Lower leg skin (tissue), 3 donors: ENCODE measurements around the gene COG5.

ENCODE experiments used
- POLR2A ChIP-seq, 2 donors: fragments of 450-650 bp; IDR thresholded peaks; one replicate each; pipeline ENCODE4 v1.6.1; 2016 to 2017; ENCODE audit warnings: antibody characterized with exemption in 2 of 2, mild to moderate bottlenecking in 1 of 2, moderate library complexity in 1 of 2
- TF ChIP-seq, protein P1 (sequence below), 3 donors: fragments of 450-650 bp; IDR thresholded peaks; one replicate each; pipeline ENCODE4 v1.5.1; 2016; ENCODE audit warnings: antibody characterized with exemption in 3 of 3, mild to moderate bottlenecking in 3 of 3, moderate library complexity in 2 of 3

DNA sequence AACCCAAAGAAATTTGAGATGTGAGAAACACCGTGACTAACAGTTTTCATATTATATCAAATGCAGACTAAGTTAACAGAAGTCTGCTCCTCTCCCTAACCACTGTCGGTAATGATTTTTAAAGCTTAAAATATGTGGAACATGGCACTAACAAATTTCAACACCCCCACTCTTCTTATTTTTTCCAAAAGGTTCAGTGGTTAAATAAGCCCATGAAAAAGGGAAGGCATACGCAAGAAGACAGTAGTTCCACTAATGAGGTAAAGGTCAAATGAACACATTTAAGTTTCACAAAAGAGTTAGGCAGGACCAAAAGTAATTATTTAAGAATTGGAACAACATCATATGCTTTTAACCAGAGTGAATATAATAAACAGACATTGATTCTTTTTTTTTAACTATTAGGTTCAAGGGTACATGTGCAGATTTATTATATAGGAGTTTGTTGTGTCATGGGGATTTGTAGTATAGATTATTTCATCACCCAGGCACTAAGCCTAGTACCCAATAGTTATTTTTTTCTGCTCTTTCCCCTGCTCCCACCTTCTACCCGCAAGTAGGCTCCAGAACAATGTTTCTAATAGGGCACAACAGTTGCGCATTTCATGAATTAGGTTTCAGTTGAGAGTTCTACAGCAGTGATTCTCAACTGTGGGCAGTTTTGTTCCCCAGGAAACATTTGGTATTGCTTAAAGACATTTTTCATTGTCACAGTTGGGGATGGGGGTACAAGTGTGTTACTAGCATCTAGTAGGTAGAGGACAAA lies 315.0 kb downstream of the COG5 start:
- no peak for TF ChIP-seq POLR2A (IDR thresholded peaks at IDR 0.05)
- TF ChIP-seq, protein P1, sequence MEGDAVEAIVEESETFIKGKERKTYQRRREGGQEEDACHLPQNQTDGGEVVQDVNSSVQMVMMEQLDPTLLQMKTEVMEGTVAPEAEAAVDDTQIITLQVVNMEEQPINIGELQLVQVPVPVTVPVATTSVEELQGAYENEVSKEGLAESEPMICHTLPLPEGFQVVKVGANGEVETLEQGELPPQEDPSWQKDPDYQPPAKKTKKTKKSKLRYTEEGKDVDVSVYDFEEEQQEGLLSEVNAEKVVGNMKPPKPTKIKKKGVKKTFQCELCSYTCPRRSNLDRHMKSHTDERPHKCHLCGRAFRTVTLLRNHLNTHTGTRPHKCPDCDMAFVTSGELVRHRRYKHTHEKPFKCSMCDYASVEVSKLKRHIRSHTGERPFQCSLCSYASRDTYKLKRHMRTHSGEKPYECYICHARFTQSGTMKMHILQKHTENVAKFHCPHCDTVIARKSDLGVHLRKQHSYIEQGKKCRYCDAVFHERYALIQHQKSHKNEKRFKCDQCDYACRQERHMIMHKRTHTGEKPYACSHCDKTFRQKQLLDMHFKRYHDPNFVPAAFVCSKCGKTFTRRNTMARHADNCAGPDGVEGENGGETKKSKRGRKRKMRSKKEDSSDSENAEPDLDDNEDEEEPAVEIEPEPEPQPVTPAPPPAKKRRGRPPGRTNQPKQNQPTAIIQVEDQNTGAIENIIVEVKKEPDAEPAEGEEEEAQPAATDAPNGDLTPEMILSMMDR (IDR thresholded peaks at IDR 0.05) = no peak
